Activated CD4-positive, alpha-beta T cell treated with anti-CD3 and anti-CD28 coated beads for 36 hours (primary cell): ENCODE data around the gene NDUFAF2. TPM values are rescaled to one million over a fixed set of nuclear protein-coding genes. Genes with fewer than 3 reads are reported as not detected.

ENCODE experiments used
- ATAC-seq: fragments of 200-7000 bp; cut with Tn5 transposase; one replicate; pipeline ENCODE4 v1.10.0; 2021; ENCODE audit warnings: mild to moderate bottlenecking, moderate library complexity
- CTCF ChIA-PET: fragments of 350-600 bp; sonication (Branson Sonifier 250); formaldehyde crosslinking; loops from one replicate; lab custom pipeline; 2021; ENCODE audit warnings: antibody characterized with exemption; lab: Charles Lee
- POLR2A ChIA-PET: fragments of 350-600 bp; sonication (Branson Sonifier 250); formaldehyde crosslinking; loops from one replicate; lab custom pipeline; 2021; ENCODE audit warnings: antibody characterized with exemption, inconsistent platforms; lab: Charles Lee
- DNase-seq: peaks from one replicate; pipeline ENCODE4 v3.0.0-alpha.2; 2020
- H3K27ac Mint-ChIP-seq: one replicate; pipeline ENCODE4 v1.8.0; 2021; ENCODE audit warnings: mixed read lengths
- H3K27me3 Mint-ChIP-seq: one replicate; pipeline ENCODE4 v1.8.0; 2021; ENCODE audit warnings: mixed read lengths
- H3K36me3 Mint-ChIP-seq: one replicate; pipeline ENCODE4 v1.8.0; 2021; ENCODE audit warnings: low read depth, mixed read lengths
- H3K4me1 Mint-ChIP-seq: one replicate; pipeline ENCODE4 v1.8.0; 2021; ENCODE audit warnings: mixed read lengths
- H3K4me3 Mint-ChIP-seq: one replicate; pipeline ENCODE4 v1.8.0; 2021; ENCODE audit warnings: mild to moderate bottlenecking, moderate library complexity, mixed read lengths
- H3K9me3 Mint-ChIP-seq: one replicate; pipeline ENCODE4 v1.8.0; 2021; ENCODE audit warnings: low read depth, mixed read lengths
- intact Hi-C, 2 experiments: fragments of 100-400 bp; cut with DNase I in 1 of 2; cut with micrococcal nuclease in 1 of 2; formaldehyde crosslinking; loops; one replicate each; pipeline versions ENCODE4 v1.14.2 to v1.15.1; 2022 to 2024; cut with DNase I, micrococcal nuclease
- total RNA-seq, 2 experiments: library from RNA; stranded (reverse); gene quantifications; one replicate each; pipeline ENCODE4 v1.2.3, GENCODE V29; 2021

NDUFAF2 gene
- total RNA-seq, 2 experiments from 2014 or later: 39.3 to 46.6 TPM

GRCh38 chr5:61123145-61123544, 178.1 kb downstream of the NDUFAF2 start:
- no peak for DNase-seq
- H3K27me3 Mint-ChIP-seq: no peaks in the 10 kb centered on the region
- ATAC-seq: no peak
- intact Hi-C loops: no loop called here
- H3K9me3 Mint-ChIP-seq: peaks cover 2% of the 10 kb centered on the region
- no peak overlapping the region for H3K4me3 Mint-ChIP-seq
- no peak overlapping the region for H3K27ac Mint-ChIP-seq
- no peaks in the 10 kb centered on the region for H3K4me1 Mint-ChIP-seq
- POLR2A ChIA-PET: no interaction called here
- H3K36me3 Mint-ChIP-seq: peaks cover 8% of the 10 kb centered on the region
- CTCF ChIA-PET: no interaction called here

GRCh38 chr5:61130289-61130688, 185.3 kb downstream of the NDUFAF2 start:
- H3K4me1 Mint-ChIP-seq: no peaks in the 10 kb centered on the region
- no peaks in the 10 kb centered on the region for H3K9me3 Mint-ChIP-seq
- no peaks in the 10 kb centered on the region for H3K27me3 Mint-ChIP-seq
- ChIA-PET POLR2A (no interaction called here), CTCF (no interaction called here)
- no peak overlapping the region for H3K4me3 Mint-ChIP-seq
- no peak for ATAC-seq
- no peak overlapping the region for H3K27ac Mint-ChIP-seq
- intact Hi-C loops: no loop called here
- no peak for DNase-seq
- peaks cover 1% of the 10 kb centered on the region for H3K36me3 Mint-ChIP-seq

DNA sequence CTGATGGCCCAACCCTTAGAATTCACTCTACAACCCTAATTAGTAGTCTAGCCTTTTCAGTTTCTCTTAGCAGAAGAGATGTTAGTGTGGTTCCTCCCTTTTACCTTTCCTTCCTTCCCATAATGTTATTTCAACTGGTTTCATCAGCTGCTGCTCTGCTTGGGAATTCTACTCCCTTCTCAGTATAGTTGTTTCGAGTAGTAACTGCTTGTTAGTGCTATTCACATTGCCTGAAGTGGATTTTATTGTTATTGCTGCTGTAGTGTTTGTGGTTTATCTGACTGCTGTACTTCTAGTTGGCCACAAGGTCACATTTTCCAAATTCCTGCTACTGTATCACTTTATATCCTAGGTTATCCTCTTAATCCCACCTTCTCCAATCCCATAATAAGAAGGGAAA, 187.6 kb downstream of the NDUFAF2 start:
- ChIA-PET POLR2A (no interaction called here), CTCF (no interaction called here)
- H3K27ac Mint-ChIP-seq: no peak overlapping the region
- ATAC-seq: no peak
- no peak overlapping the region for H3K4me3 Mint-ChIP-seq
- H3K27me3 Mint-ChIP-seq: no peaks in the 10 kb centered on the region
- no peaks in the 10 kb centered on the region for H3K4me1 Mint-ChIP-seq
- intact Hi-C loops: no loop called here
- no peaks in the 10 kb centered on the region for H3K9me3 Mint-ChIP-seq
- DNase-seq: no peak
- peaks cover 1% of the 10 kb centered on the region for H3K36me3 Mint-ChIP-seq

DNA sequence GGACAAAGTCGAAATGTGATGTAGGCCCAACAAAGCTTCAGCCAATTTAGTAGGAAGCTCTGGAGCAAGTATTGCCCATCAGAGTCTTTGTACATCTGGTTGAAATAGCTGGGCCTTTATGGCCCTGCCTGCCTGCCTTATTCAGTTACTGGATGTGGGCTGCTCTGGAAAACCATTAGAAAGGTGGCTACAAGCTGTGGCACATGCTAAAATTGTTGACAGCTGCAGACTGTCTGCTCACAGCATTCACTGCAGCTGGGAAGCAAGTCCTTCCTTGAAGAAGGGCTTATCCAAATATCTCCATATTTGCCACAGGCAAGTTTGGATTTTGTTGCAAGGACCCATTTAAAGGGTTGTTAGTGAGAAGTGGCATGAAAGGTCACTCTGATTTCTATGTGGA, 192.8 kb downstream of the NDUFAF2 start:
- no peaks in the 10 kb centered on the region for H3K27me3 Mint-ChIP-seq
- intact Hi-C loops: no loop called here
- H3K27ac Mint-ChIP-seq: no peak overlapping the region
- ChIA-PET CTCF (no interaction called here), POLR2A (no interaction called here)
- no peaks in the 10 kb centered on the region for H3K9me3 Mint-ChIP-seq
- ATAC-seq (no peak), DNase-seq (no peak)
- no peak overlapping the region for H3K4me3 Mint-ChIP-seq
- H3K4me1 Mint-ChIP-seq: no peaks in the 10 kb centered on the region
- peaks cover 1% of the 10 kb centered on the region for H3K36me3 Mint-ChIP-seq

- no peaks in the 10 kb centered on the region for H3K27me3 Mint-ChIP-seq
- H3K9me3 Mint-ChIP-seq: no peaks in the 10 kb centered on the region
- DNase-seq (no peak), ATAC-seq (peak; percentile 49)
- POLR2A ChIA-PET: no interaction called here
- intact Hi-C loops: no loop called here
- no peak overlapping the region for H3K4me3 Mint-ChIP-seq
- H3K4me1 Mint-ChIP-seq: no peaks in the 10 kb centered on the region
- H3K27ac Mint-ChIP-seq: no peak overlapping the region
- CTCF ChIA-PET: interaction anchor here (0.6 kb wide), 1 partner anchor 1072 kb away, joined by 3 read pairs; no protein-coding TSS in a partner anchor
- peaks cover 1% of the 10 kb centered on the region for H3K36me3 Mint-ChIP-seq
Observed at GRCh38 chr5:61139094-61139873, 194.3 kb downstream of the NDUFAF2 start.

GRCh38 chr5:61139931-61140330, 194.9 kb downstream of the NDUFAF2 start:
- POLR2A ChIA-PET: no interaction called here
- Mint-ChIP-seq H3K4me3 (no peak overlapping the region), H3K27me3 (no peaks in the 10 kb centered on the region), H3K4me1 (no peaks in the 10 kb centered on the region), H3K27ac (no peak overlapping the region), H3K36me3 (peaks cover 1% of the 10 kb centered on the region), H3K9me3 (no peaks in the 10 kb centered on the region)
- DNase-seq (no peak), ATAC-seq (no peak)
- CTCF ChIA-PET: interaction anchor here (0.6 kb wide), 1 partner anchor 1071 kb away, joined by 3 read pairs; no protein-coding TSS in a partner anchor
- intact Hi-C loops: no loop called here

DNA sequence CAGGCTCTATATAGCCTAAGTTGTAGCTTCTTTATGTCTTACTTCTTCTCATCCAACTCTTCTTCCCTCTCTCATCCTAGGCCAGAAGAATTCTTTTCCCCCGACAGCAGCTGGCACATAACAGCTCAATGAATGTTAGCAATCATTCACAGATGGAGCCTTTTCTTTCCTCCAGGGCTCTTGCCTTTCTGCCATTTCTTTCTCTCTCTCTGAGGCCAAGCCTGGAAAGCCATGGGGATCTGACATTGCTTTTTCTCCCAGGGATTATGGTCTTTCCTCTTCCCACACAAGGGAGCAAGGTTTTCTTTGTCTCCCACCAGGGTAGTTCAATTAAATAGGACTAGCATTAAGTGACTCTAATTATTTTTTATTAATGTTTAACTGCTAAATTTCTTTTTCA, 196.8 kb downstream of the NDUFAF2 start:
- H3K27ac Mint-ChIP-seq: no peak overlapping the region
- ATAC-seq (no peak), DNase-seq (no peak)
- intact Hi-C loops: no loop called here
- no peaks in the 10 kb centered on the region for H3K4me1 Mint-ChIP-seq
- H3K9me3 Mint-ChIP-seq: peaks cover 8% of the 10 kb centered on the region
- peaks cover 9% of the 10 kb centered on the region for H3K36me3 Mint-ChIP-seq
- no peak overlapping the region for H3K4me3 Mint-ChIP-seq
- CTCF ChIA-PET: interaction anchor here (1.2 kb wide), 1 partner anchor 118 kb away, joined by 3 read pairs; no protein-coding TSS in a partner anchor
- POLR2A ChIA-PET: no interaction called here
- no peaks in the 10 kb centered on the region for H3K27me3 Mint-ChIP-seq

- CTCF ChIA-PET: no interaction called here
- no peak overlapping the region for H3K27ac Mint-ChIP-seq
- no peak overlapping the region for H3K4me3 Mint-ChIP-seq
- peaks cover 11% of the 10 kb centered on the region for H3K36me3 Mint-ChIP-seq
- DNase-seq: no peak
- H3K9me3 Mint-ChIP-seq: peaks cover 10% of the 10 kb centered on the region
- ATAC-seq: no peak
- H3K27me3 Mint-ChIP-seq: no peaks in the 10 kb centered on the region
- intact Hi-C loops: no loop called here
- POLR2A ChIA-PET: no interaction called here
- H3K4me1 Mint-ChIP-seq: no peaks in the 10 kb centered on the region
Observed at GRCh38 chr5:61142391-61142790, 197.4 kb downstream of the NDUFAF2 start.

- H3K4me3 Mint-ChIP-seq: no peak overlapping the region
- CTCF ChIA-PET: interaction anchor here (0.7 kb wide), 1 partner anchor 9 kb away, joined by 3 read pairs; no protein-coding TSS in a partner anchor
- intact Hi-C loops: no loop called here
- H3K27ac Mint-ChIP-seq: no peak overlapping the region
- ATAC-seq (no peak), DNase-seq (no peak)
- peaks cover 12% of the 10 kb centered on the region for H3K36me3 Mint-ChIP-seq
- H3K4me1 Mint-ChIP-seq: no peaks in the 10 kb centered on the region
- H3K27me3 Mint-ChIP-seq: no peaks in the 10 kb centered on the region
- POLR2A ChIA-PET: no interaction called here
- H3K9me3 Mint-ChIP-seq: peaks cover 10% of the 10 kb centered on the region
Observed at GRCh38 chr5:61142811-61143210, 197.8 kb downstream of the NDUFAF2 start.

GRCh38 chr5:61148515-61148914, 203.5 kb downstream of the NDUFAF2 start:
- no peak for ATAC-seq
- CTCF ChIA-PET: no interaction called here

GRCh38 chr5:61151893-61152292, 206.9 kb downstream of the NDUFAF2 start:
- Mint-ChIP-seq H3K27me3 (no peaks in the 10 kb centered on the region), H3K9me3 (peaks cover 18% of the 10 kb centered on the region), H3K4me1 (peaks cover 3% of the 10 kb centered on the region), H3K36me3 (peaks cover 48% of the 10 kb centered on the region), H3K4me3 (no peak overlapping the region), H3K27ac (no peak overlapping the region)
- DNase-seq (no peak), ATAC-seq (peak; percentile 36)
- ChIA-PET POLR2A (no interaction called here), CTCF (no interaction called here)
- intact Hi-C loops: no loop called here

More at GRCh38 chr5:61148515-61148914, 203.5 kb downstream of the NDUFAF2 start:
- DNase-seq: no peak
- no peaks in the 10 kb centered on the region for H3K27me3 Mint-ChIP-seq
- H3K36me3 Mint-ChIP-seq: peaks cover 29% of the 10 kb centered on the region
- peaks cover 3% of the 10 kb centered on the region for H3K4me1 Mint-ChIP-seq
- intact Hi-C loops: no loop called here
- H3K4me3 Mint-ChIP-seq: no peak overlapping the region
- H3K27ac Mint-ChIP-seq: no peak overlapping the region
- POLR2A ChIA-PET: interaction anchor here (0.6 kb wide), 1 partner anchor 196 kb away, joined by 4 read pairs; no protein-coding TSS in a partner anchor
- H3K9me3 Mint-ChIP-seq: peaks cover 21% of the 10 kb centered on the region

- intact Hi-C loops: no loop called here
- CTCF ChIA-PET: interaction anchor here (0.6 to 1.5 kb wide), 2 partner anchors 213 to 490 kb away, joined by 3 read pairs; no protein-coding TSS in a partner anchor
- DNase-seq (no peak), ATAC-seq (no peak)
- Mint-ChIP-seq H3K27me3 (no peaks in the 10 kb centered on the region), H3K4me1 (peaks cover 35% of the 10 kb centered on the region), H3K9me3 (peaks cover 11% of the 10 kb centered on the region), H3K27ac (no peak overlapping the region), H3K4me3 (no peak overlapping the region), H3K36me3 (peaks cover 70% of the 10 kb centered on the region)
- POLR2A ChIA-PET: no interaction called here
Observed at GRCh38 chr5:61159070-61159469, 214.1 kb downstream of the NDUFAF2 start.
